Esophagus muscularis mucosa (tissue), 4 donors: ENCODE measurements around the gene MEF2D.

Experiments used
- CTCF ChIP-seq, 3 experiments: fragments of 200-600 bp in 2 of 3; fragments of 450-650 bp in 1 of 3; sonication (generic) in 2 of 3; IDR thresholded peaks; one replicate each; pipeline ENCODE4 v1.5.1; 2017 to 2019; ENCODE audit warnings: antibody characterized with exemption in 3 of 3, mild to moderate bottlenecking in 2 of 3, moderate library complexity in 1 of 3
- EP300 ChIP-seq: sonication (generic); formaldehyde crosslinking; IDR thresholded peaks from one replicate; pipeline ENCODE4 v1.6.1; 2017; ENCODE audit warnings: antibody characterized with exemption
- POLR2A ChIP-seq: fragments of 450-650 bp; IDR thresholded peaks from one replicate; pipeline ENCODE4 v1.6.1; 2017; ENCODE audit warnings: antibody characterized with exemption, moderate library complexity, mild to moderate bottlenecking, low read depth
- POLR2AphosphoS5 ChIP-seq, 2 donors: sonication (generic); formaldehyde crosslinking; IDR thresholded peaks; one replicate each; pipeline ENCODE4 v1.6.1; 2017; ENCODE audit warnings: antibody characterized with exemption in 2 of 2

- TF ChIP-seq CTCF (IDR thresholded peaks at IDR 0.05): no peak
- no peak for TF ChIP-seq EP300
- no peak for TF ChIP-seq POLR2AphosphoS5 (IDR thresholded peaks at IDR 0.05)
- TF ChIP-seq POLR2A: no peak
Observed at GRCh38 chr1:156435545-156436140, 64.9 kb downstream of the MEF2D start.
